HepG2 (cell line): ENCODE measurements around the gene CMTM8. TPM values are rescaled to one million over a fixed set of nuclear protein-coding genes. Genes with fewer than 3 reads are reported as not detected.

Experiments
- ATAC-seq: fragments of 200-7000 bp; cut with Tn5 transposase; 3 replicates; pipeline ENCODE4 v1.9.1; 2020; ENCODE audit warnings: mild to moderate bottlenecking, moderate library complexity
- BruUV-seq: library from RNA; stranded (reverse); fragments of 400-500 nt; replicated peaks from 2 replicates; lab custom pipeline; 2021; lab: Mats Ljungman, UMichigan
- CTCF ChIA-PET: fragments of 300-600 bp; formaldehyde crosslinking; extraction: SDS; loops from one replicate; lab custom pipeline; 2021; ENCODE audit warnings: low total read pairs, inconsistent platforms, low intra/inter-chr PET ratio; lab: Yijun Ruan, JAX
- POLR2A ChIA-PET: fragments of 350-600 bp; sonication (Branson Sonifier 250); formaldehyde crosslinking; loops from one replicate; lab custom pipeline; 2020; ENCODE audit warnings: antibody characterized with exemption, inconsistent platforms; lab: Yijun Ruan, JAX
- DNase-seq: peaks from one replicate; pipeline ENCODE4 v3.0.0-alpha.2; 2015; ENCODE audit warnings: low spot score
- FAIRE-seq: peaks from 3 replicates; lab custom pipeline; 2011; peaks lifted over from hg19 to GRCh38; lab: Jason Lieb, UNC
- H2AFZ ChIP-seq: one replicate; pipeline ENCODE4 v1.6.1; 2011; ENCODE audit warnings: low read length, inconsistent platforms
- H3K27ac ChIP-seq: fragments of 300-600 bp; 3 replicates; pipeline ENCODE4 v1.8.0; 2011; ENCODE audit warnings: mixed run types, mild to moderate bottlenecking, mixed read lengths, low read length, inconsistent platforms; ENCODE audit not compliant: insufficient read depth; ENCODE audit errors: extremely low read length
- H3K27me3 ChIP-seq, 2 experiments: fragments of 200-600 bp in 1 of 2; 2 replicates in 1 of 2; 3 replicates in 1 of 2; pipeline versions ENCODE4 v1.6.0 to v1.8.0; 2011; ENCODE audit warnings: low read length in 2 of 2, mild to moderate bottlenecking in 2 of 2, moderate library complexity in 2 of 2, inconsistent platforms in 1 of 2; ENCODE audit not compliant: insufficient read depth in 2 of 2, control insufficient read depth in 1 of 2
- H3K36me3 ChIP-seq, 2 experiments: fragments of 200-600 bp in 1 of 2; replicated peaks in 1 of 2; 2 replicates in 1 of 2; 3 replicates in 1 of 2; pipeline versions ENCODE4 v1.5.1 to v1.8.0; 2011; ENCODE audit warnings: low read length in 2 of 2, inconsistent platforms in 1 of 2; ENCODE audit not compliant: insufficient read depth in 2 of 2, control insufficient read depth in 1 of 2
- H3K4me1 ChIP-seq: 2 replicates; pipeline ENCODE4 v1.5.1; 2012; ENCODE audit warnings: low read length, inconsistent platforms; ENCODE audit not compliant: insufficient read depth
- H3K4me2 ChIP-seq: 2 replicates; pipeline ENCODE4 v1.6.0; 2011; ENCODE audit warnings: low read depth, low read length, inconsistent platforms
- H3K4me3 ChIP-seq, 3 experiments: fragments of 200-600 bp in 1 of 3; sonication (generic), shearing (Covaris generic) in 1 of 3; replicated peaks in 1 of 3; 2 replicates each; pipeline ENCODE4 v1.5.1; 2011 to 2016; ENCODE audit warnings: low read length in 3 of 3, inconsistent platforms in 2 of 3, low read depth in 2 of 3, mild to moderate bottlenecking in 2 of 3, control low read depth in 1 of 3, mixed read lengths in 1 of 3; ENCODE audit not compliant: insufficient read depth in 1 of 3
- H3K79me2 ChIP-seq: one replicate; pipeline ENCODE4 v1.6.1; 2011; ENCODE audit warnings: low read length, inconsistent platforms; ENCODE audit not compliant: insufficient read depth
- H3K9ac ChIP-seq: 2 replicates; pipeline ENCODE4 v1.6.0; 2011; ENCODE audit warnings: mild to moderate bottlenecking, low read depth, low read length, inconsistent platforms; ENCODE audit not compliant: insufficient read depth
- H3K9me3 ChIP-seq: 2 replicates; pipeline ENCODE4 v1.5.1; 2012; ENCODE audit warnings: mild to moderate bottlenecking, low read length
- H4K20me1 ChIP-seq: 2 replicates; pipeline ENCODE4 v1.6.0; 2011; ENCODE audit warnings: inconsistent platforms, mild to moderate bottlenecking, low read length, moderate library complexity; ENCODE audit not compliant: insufficient read depth
- CENPBD1 ChIP-seq: sonication (generic); formaldehyde crosslinking; IDR thresholded peaks from 2 replicates; pipeline ENCODE4 v1.8.0; 2022; ENCODE audit warnings: missing genetic modification reagents, low read depth, mild to moderate bottlenecking, borderline replicate concordance
- CREB1 ChIP-seq, 2 experiments: fragments of 450-650 bp in 1 of 2; IDR thresholded peaks; 2 replicates each; pipeline ENCODE4 v1.6.1; 2016 to 2017; ENCODE audit warnings: control low read depth in 1 of 2, mild to moderate bottlenecking in 1 of 2, missing compliant biosample characterization in 1 of 2, missing genetic modification characterization in 1 of 2
- KLF15 ChIP-seq: sonication (generic); formaldehyde crosslinking; IDR thresholded peaks from 2 replicates; pipeline ENCODE4 v1.8.1; 2023; ENCODE audit warnings: borderline replicate concordance, mild to moderate bottlenecking, inconsistent platforms, missing genetic modification reagents, mixed read lengths
- PCBP2 ChIP-seq: fragments of 200-400 bp; formaldehyde crosslinking; optimal IDR thresholded peaks from 2 replicates; pipeline ENCODE3; 2018; ENCODE audit warnings: low read length, low read depth; ENCODE audit not compliant: poor library complexity, severe bottlenecking
- PPARG ChIP-seq: conservative IDR thresholded peaks from 2 replicates; pipeline ENCODE4 v1.6.1; 2016; ENCODE audit warnings: missing biosample characterization, missing genetic modification reagents
- SNAPC5 ChIP-seq: sonication (generic); formaldehyde crosslinking; IDR thresholded peaks from 2 replicates; pipeline ENCODE4 v1.8.1; 2023; ENCODE audit warnings: mild to moderate bottlenecking, missing genetic modification reagents, borderline replicate concordance
- ZNF230 ChIP-seq: sonication (generic); formaldehyde crosslinking; IDR thresholded peaks from 2 replicates; pipeline ENCODE4 v1.4.0; 2020; ENCODE audit warnings: mild to moderate bottlenecking, missing genetic modification reagents
- ZNF264 ChIP-seq: sonication (generic); formaldehyde crosslinking; IDR thresholded peaks from 2 replicates; pipeline ENCODE4 v1.4.0; 2020; ENCODE audit warnings: missing genetic modification reagents
- ZNF276 ChIP-seq: sonication (generic); formaldehyde crosslinking; IDR thresholded peaks from 2 replicates; pipeline ENCODE4 v1.4.0; 2020; ENCODE audit warnings: mild to moderate bottlenecking, low read depth, missing genetic modification reagents
- ZNF34 ChIP-seq: sonication (generic); formaldehyde crosslinking; IDR thresholded peaks from 2 replicates; pipeline ENCODE4 v1.4.0; 2020; ENCODE audit warnings: mild to moderate bottlenecking, missing genetic modification reagents, borderline replicate concordance
- ZNF816 ChIP-seq: sonication (generic); formaldehyde crosslinking; IDR thresholded peaks from 2 replicates; pipeline ENCODE4 v1.8.0; 2022; ENCODE audit warnings: missing genetic modification reagents, mild to moderate bottlenecking, borderline replicate concordance
- WGBS: methylation state at CpG from one replicate; pipeline ENCODE4 v1.1.6; 2017; ENCODE audit warnings: low lambda C conversion rate; 5-methylcytosine and 5-hydroxymethylcytosine counted together
- in situ Hi-C: cut with HindIII; loops from 2 replicates; pipeline ENCODE4 v1.10.0; 2017; ENCODE audit warnings: low pct_unique_long_range_greater_than_20kb; ENCODE audit not compliant: extremely low pct_ligation_motif_present
- intact Hi-C: fragments of 100-400 bp; cut with micrococcal nuclease; formaldehyde crosslinking; loops from one replicate; pipeline ENCODE4 v1.10.0; 2022; ENCODE audit not compliant: unreplicated experiment
- polyA plus RNA-seq, 8 experiments: library from polyadenylated mRNA; depleted of rRNA in 3 of 8; stranded (reverse) in 7 of 8; unstranded in 1 of 8; fragments of >200 nt; fragmentation: Illumina TruSeq in 4 of 8; extraction: Trizol in 4 of 8; gene quantifications; 2 replicates each; pipeline versions ENCODE4 v1.2.1 to v1.2.3, GENCODE V29; 2011 to 2016; ENCODE audit warnings: low read depth in 4 of 8, missing spikeins in 1 of 8, mixed read lengths in 1 of 8; ENCODE audit not compliant: insufficient read depth in 1 of 8
- total RNA-seq, 5 experiments: library from RNA; depleted of rRNA; stranded (reverse); fragments of >200 nt; fragmentation: Illumina TruSeq; extraction: Trizol; gene quantifications; 2 replicates each; pipeline ENCODE4 v1.2.3, GENCODE V29; 2016; ENCODE audit warnings: low read depth in 1 of 5

Gene CMTM8
- total and polyA plus RNA-seq, 2 of the 13 experiments (the other 11 are each of a cell fraction or from before 2014, with no cell fraction given) = 8.9 to 15.8 TPM

GRCh38 chr3:32297366-32297765, 58.9 kb downstream of the CMTM8 start:
- WGBS = 94% methylated on average over 5 of the region's 5 CpGs
- BruUV-seq = no TSS peak

More at GRCh38 chr3:32297366-32297765, 58.9 kb downstream of the CMTM8 start:
- ChIA-PET POLR2A (no interaction called here), CTCF (interaction anchor here (0.6 to 2.1 kb wide), 6 partner anchors 43 to 122 kb away, joined by 3 to 26 read pairs (median 8); no protein-coding TSS in a partner anchor)
- Histone ChIP-seq H3K36me3 (no peaks in the 10 kb centered on the region), H2AFZ (no peak overlapping the region), H3K4me1 (peaks cover 29% of the 10 kb centered on the region), H3K27me3 (no peaks in the 10 kb centered on the region), H3K9ac (no peak overlapping the region), H3K27ac (no peak overlapping the region), H3K9me3 (no peaks in the 10 kb centered on the region), H3K79me2 (peaks cover 13% of the 10 kb centered on the region), H3K4me3 (no peak overlapping the region), H4K20me1 (no peaks in the 10 kb centered on the region), H3K4me2 (no peak overlapping the region)
- FAIRE-seq = no peak
- intact Hi-C loops (loop anchor here (10.0 kb wide), 1 partner anchor 97 kb away; the partner anchor contains the start of gene CMTM7), in situ Hi-C loops (loop anchor here (5.0 kb wide), 2 partner anchors 40 to 120 kb away; no protein-coding TSS in a partner anchor)
- DNase-seq = no peak
- ATAC-seq = no peak
- no peak for TF ChIP-seq ZNF276 (CRISPR knock-in tag)
- TF ChIP-seq ZNF816 (CRISPR knock-in tag) = no peak
- no peak for TF ChIP-seq PPARG (CRISPR knock-in tag)
- TF ChIP-seq KLF15 = no peak
- no peak for TF ChIP-seq ZNF34
- TF ChIP-seq CREB1 (IDR thresholded peaks at IDR 0.05) = no peak
- TF ChIP-seq CREB1 (CRISPR knock-in tag; IDR thresholded peaks at IDR 0.05) = no peak
- no peak for TF ChIP-seq SNAPC5 (CRISPR knock-in tag)
- TF ChIP-seq CENPBD1 (CRISPR knock-in tag) = no peak
- no peak for TF ChIP-seq PCBP2
- TF ChIP-seq ZNF230 (CRISPR knock-in tag) = no peak
- TF ChIP-seq ZNF264 (CRISPR knock-in tag) = no peak
